ENCODE results near the gene VARS2. TPM values are rescaled to one million over a fixed set of nuclear protein-coding genes. Genes with fewer than 3 reads are reported as not detected.

The VARS2 gene
- total and polyA plus RNA-seq, 2 experiments from 2014 or later, result 21.6 to 36.9 TPM

DNA sequence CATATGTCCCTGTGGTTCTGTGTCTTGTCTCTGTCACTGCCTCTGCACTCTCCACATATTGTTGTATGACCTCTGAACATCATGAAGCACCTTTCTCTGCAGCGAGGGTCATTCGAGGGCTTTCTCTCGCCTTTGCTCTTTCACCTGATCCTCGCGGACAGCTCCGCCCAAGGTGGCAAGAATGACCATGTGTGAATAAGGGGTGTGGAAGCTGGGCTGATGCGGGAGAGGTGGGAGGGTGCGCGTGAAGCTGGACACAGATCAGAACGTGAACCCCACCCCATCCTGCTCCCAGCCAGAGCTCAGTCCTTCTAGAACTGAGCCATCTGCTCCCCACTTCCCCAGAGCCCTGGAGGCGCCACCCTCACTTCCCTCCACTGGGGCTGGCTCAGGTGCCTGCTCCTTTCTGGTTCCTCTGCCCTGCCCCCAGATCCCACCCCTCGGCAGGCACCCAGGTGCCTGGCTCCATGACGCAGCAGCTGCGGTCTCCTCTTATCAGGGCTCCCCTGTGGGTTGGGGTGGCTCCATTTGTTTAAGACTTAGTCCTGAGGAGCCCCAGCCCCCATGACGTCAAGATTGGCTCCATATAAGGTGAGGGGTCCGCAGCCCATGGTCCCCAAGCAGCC lies 26.4 kb downstream of the VARS2 start, which contains the start of gene MUCL3:
MUCL3 (plus strand) TSS at position 613 of the 626 bp plus-strand sequence. CDS start 27 bp downstream, outside the sequence.
- WGBS (ENCODE audit: low lambda C conversion rate, missing lambda C conversion rate), result 72% methylated on average over 16 of the region's 16 CpGs
- Histone ChIP-seq H3K9me3 (ENCODE audit: low read depth) (no peaks in the 10 kb centered on the region), H3K4me1 (ENCODE audit: insufficient read depth) (peaks cover 4% of the 10 kb centered on the region), H3K9me2 (replicated peaks; ENCODE audit: insufficient read depth) (no peaks in the 10 kb centered on the region), H2AFZ (no peak within 1 kb of the TSS), H3K4me3 (no peak within 1 kb of the TSS), H3K4me2 (no peak within 1 kb of the TSS), H3K27ac (no peak within 1 kb of the TSS), H3K79me2 (no peaks in the 10 kb centered on the region), H3K27me3 (no peaks in the 10 kb centered on the region), H4K20me1 (ENCODE audit: insufficient read depth, poor library complexity, severe bottlenecking) (no peaks in the 10 kb centered on the region), H3K36me3 (replicated peaks; ENCODE audit: insufficient read depth, low read depth) (no peaks in the 10 kb centered on the region)
- no peak for DNase-seq (ENCODE audit: low spot score)
- no peak for TF ChIP-seq EZH2 (IDR thresholded peaks at IDR 0.05; ENCODE audit: borderline replicate concordance)
- no peak for TF ChIP-seq EZH2phosphoT487 (IDR thresholded peaks at IDR 0.05; ENCODE audit: low read depth, severe bottlenecking, unreplicated experiment)
- TF ChIP-seq, protein P1, sequence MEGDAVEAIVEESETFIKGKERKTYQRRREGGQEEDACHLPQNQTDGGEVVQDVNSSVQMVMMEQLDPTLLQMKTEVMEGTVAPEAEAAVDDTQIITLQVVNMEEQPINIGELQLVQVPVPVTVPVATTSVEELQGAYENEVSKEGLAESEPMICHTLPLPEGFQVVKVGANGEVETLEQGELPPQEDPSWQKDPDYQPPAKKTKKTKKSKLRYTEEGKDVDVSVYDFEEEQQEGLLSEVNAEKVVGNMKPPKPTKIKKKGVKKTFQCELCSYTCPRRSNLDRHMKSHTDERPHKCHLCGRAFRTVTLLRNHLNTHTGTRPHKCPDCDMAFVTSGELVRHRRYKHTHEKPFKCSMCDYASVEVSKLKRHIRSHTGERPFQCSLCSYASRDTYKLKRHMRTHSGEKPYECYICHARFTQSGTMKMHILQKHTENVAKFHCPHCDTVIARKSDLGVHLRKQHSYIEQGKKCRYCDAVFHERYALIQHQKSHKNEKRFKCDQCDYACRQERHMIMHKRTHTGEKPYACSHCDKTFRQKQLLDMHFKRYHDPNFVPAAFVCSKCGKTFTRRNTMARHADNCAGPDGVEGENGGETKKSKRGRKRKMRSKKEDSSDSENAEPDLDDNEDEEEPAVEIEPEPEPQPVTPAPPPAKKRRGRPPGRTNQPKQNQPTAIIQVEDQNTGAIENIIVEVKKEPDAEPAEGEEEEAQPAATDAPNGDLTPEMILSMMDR (IDR thresholded peaks at IDR 0.05; ENCODE audit: poor library complexity), result no peak

DNA sequence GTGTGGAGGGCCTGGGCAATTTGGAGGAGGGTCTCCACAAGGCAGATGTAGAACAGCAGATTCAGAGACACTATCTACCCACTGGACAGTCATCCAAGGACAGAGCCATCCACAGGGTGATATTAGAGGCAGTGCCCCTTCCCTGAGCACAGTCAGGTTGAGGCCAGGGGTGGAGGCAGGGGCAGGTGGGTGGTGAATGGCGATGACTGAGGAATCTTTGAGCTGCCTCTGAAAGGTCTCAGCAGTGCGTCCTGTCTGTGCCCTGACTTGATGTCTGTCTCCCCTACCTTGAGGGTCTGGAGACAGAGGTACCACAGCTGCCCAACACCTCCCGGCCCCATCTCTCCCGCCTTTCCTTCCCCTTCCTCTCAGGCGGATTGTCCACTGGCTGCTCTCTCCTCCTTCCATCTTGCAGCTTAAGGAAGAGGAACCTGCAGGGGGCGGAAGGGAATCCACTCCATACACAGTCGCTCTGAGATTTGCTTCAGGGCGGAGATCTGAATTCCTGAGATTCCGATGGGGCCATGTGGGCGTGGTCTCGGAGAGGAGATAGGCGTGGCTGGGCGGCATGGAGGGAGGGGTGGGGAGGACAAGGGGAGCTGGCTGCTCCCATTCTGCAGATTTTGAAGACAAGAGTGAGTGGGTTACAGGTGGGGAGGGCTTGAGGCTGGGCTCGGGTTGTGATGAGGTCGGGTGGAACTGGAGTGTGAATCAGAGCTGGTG lies 28.5 kb downstream of the VARS2 start:
- H3K27me3 ChIP-seq, result no peaks in the 10 kb centered on the region
- no peaks in the 10 kb centered on the region for H3K79me2 ChIP-seq
- H2AFZ ChIP-seq, result no peak overlapping the region
- peaks cover 4% of the 10 kb centered on the region for H3K4me1 ChIP-seq (ENCODE audit: insufficient read depth)
- no peak overlapping the region for H3K4me2 ChIP-seq
- no peak overlapping the region for H3K4me3 ChIP-seq
- H3K36me3 ChIP-seq (replicated peaks; ENCODE audit: insufficient read depth, low read depth), result no peaks in the 10 kb centered on the region
- no peak for TF ChIP-seq EZH2 (IDR thresholded peaks at IDR 0.05; ENCODE audit: borderline replicate concordance)
- TF ChIP-seq, protein P1 (IDR thresholded peaks at IDR 0.05; ENCODE audit: poor library complexity), result peak; percentile 50
- WGBS (ENCODE audit: low lambda C conversion rate, missing lambda C conversion rate), result 28% methylated on average over 15 of the region's 15 CpGs
- H3K9me2 ChIP-seq (replicated peaks; ENCODE audit: insufficient read depth), result no peaks in the 10 kb centered on the region
- no peak overlapping the region for H3K27ac ChIP-seq
- DNase-seq (ENCODE audit: low spot score), result peak; percentile 90
- no peaks in the 10 kb centered on the region for H4K20me1 ChIP-seq (ENCODE audit: insufficient read depth, poor library complexity, severe bottlenecking)
- no peaks in the 10 kb centered on the region for H3K9me3 ChIP-seq (ENCODE audit: low read depth)

GRCh38 chr6:30944051-30944450 lies 30.0 kb downstream of the VARS2 start:
- Histone ChIP-seq H3K79me2 (no peaks in the 10 kb centered on the region), H3K36me3 (replicated peaks; ENCODE audit: insufficient read depth, low read depth) (no peaks in the 10 kb centered on the region), H3K27me3 (no peaks in the 10 kb centered on the region), H4K20me1 (ENCODE audit: insufficient read depth, poor library complexity, severe bottlenecking) (no peaks in the 10 kb centered on the region), H3K4me2 (no peak overlapping the region), H3K4me3 (no peak overlapping the region), H3K9me3 (ENCODE audit: low read depth) (no peaks in the 10 kb centered on the region), H3K4me1 (ENCODE audit: insufficient read depth) (peaks cover 4% of the 10 kb centered on the region), H3K9me2 (replicated peaks; ENCODE audit: insufficient read depth) (no peaks in the 10 kb centered on the region), H3K27ac (no peak overlapping the region), H2AFZ (no peak overlapping the region)
- no peak for DNase-seq (ENCODE audit: low spot score)
- no peak for TF ChIP-seq EZH2 (IDR thresholded peaks at IDR 0.05; ENCODE audit: borderline replicate concordance)
- TF ChIP-seq, protein P1 (IDR thresholded peaks at IDR 0.05; ENCODE audit: poor library complexity), result no peak
- no peak for TF ChIP-seq EZH2phosphoT487 (IDR thresholded peaks at IDR 0.05; ENCODE audit: low read depth, severe bottlenecking, unreplicated experiment)
- WGBS (ENCODE audit: low lambda C conversion rate, missing lambda C conversion rate), result 94% methylated on average over 4 of the region's 4 CpGs
